Liver (tissue), 3 donors: ENCODE results near the gene EIF4G3.

Experiments used
- ATF3 ChIP-seq: IDR thresholded peaks from 2 replicates; pipeline ENCODE4 v1.6.1; 2016; ENCODE audit warnings: antibody characterized with exemption
- CTCF ChIP-seq: fragments of 150-350 bp; IDR thresholded peaks from 2 replicates; pipeline ENCODE4 v1.5.1; 2017; ENCODE audit warnings: improper control_type of control experiment, low read depth, low read length; ENCODE audit not compliant: missing input control
- HNF4A ChIP-seq, 2 donors: conservative IDR thresholded peaks; 2 replicates each; pipeline ENCODE4 v1.6.1; 2016; ENCODE audit warnings: antibody characterized with exemption in 2 of 2, mild to moderate bottlenecking in 2 of 2
- NR2F2 ChIP-seq: IDR thresholded peaks from 2 replicates; pipeline ENCODE4 v1.6.1; 2016; ENCODE audit warnings: antibody characterized with exemption
- REST ChIP-seq: IDR thresholded peaks from 2 replicates; pipeline ENCODE4 v1.6.1; 2016; ENCODE audit warnings: antibody characterized with exemption, mild to moderate bottlenecking
- TAF1 ChIP-seq: conservative IDR thresholded peaks from 2 replicates; pipeline ENCODE4 v1.6.1; 2016; ENCODE audit warnings: antibody characterized with exemption, mild to moderate bottlenecking
- donor health status: healthy.
- donor health status: healthy.

GRCh38 chr1:21089299-21089698, 87.4 kb downstream of the EIF4G3 start:
- TF ChIP-seq CTCF: no peak
- no peak for TF ChIP-seq NR2F2
- TF ChIP-seq ATF3: no peak
- no peak for TF ChIP-seq TAF1
- no peak for TF ChIP-seq HNF4A (conservative IDR thresholded peaks at IDR 0.05)
- no peak for TF ChIP-seq REST
